ENCODE measurements around the gene KLF12. TPM values are rescaled to one million over a fixed set of nuclear protein-coding genes. Genes with fewer than 3 reads are reported as not detected.
A peak's percentile ranks its signal among the peaks of the same experiment; 100 is the strongest.

Gene KLF12
- total and polyA plus RNA-seq, 2 donors (not counting 3 experiments of a cell fraction or from before 2014, with no cell fraction given), result 16.0 to 25.9 TPM

DNA sequence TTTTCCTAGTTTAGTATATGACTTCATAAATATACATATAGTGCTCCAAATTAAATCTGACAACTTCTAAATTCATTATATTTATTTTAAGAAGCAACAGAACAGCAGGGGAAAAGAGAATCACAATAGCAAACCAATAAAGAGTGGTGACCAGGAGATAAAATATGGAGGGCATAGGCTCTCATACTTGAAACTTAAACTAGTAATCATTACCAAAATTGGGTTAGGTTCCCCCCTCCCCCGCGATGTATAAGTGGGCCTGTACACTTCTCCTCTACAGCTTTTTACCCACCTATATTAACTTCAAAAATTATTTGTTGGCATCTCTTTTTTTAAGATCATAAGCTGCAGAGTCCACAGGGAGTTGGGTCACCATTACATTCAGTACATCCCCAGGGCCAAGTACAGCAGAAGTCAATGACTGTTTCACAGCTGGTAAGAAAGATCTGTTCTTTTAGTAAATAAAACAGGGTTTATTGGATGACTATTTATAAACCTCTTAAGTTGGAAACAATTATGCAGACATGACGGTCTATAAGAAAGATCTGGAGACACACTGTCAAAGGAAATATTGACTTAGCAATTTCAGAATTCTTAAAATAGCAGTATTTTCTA is 29.4 kb downstream of the KLF12 start:
- Histone ChIP-seq H3K9me1 (replicated peaks; ENCODE audit: control insufficient read depth, extremely low read depth, insufficient read depth, low read length) (peaks cover 2% of the 10 kb centered on the region), H3K4me2 (ENCODE audit: insufficient read depth, low read length) (peak overlapping the region; percentile 64), H2AFZ (ENCODE audit: low read depth, low read length) (no peak overlapping the region), H3K27me3 (ENCODE audit: control insufficient read depth in 2 of 2, insufficient read depth in 2 of 2, low read length in 2 of 2) (no peaks in the 10 kb centered on the region), H3K36me3 (ENCODE audit: control insufficient read depth in 2 of 2, extremely low read depth in 1 of 2, insufficient read depth in 2 of 2, low read length in 2 of 2) (no peaks in the 10 kb centered on the region), H3K27ac (ENCODE audit: insufficient read depth, low read depth, low read length) (no peak overlapping the region), H3K9me3 (replicated peaks; ENCODE audit: control insufficient read depth, insufficient read depth, low read length) (no peaks in the 10 kb centered on the region), H3K4me1 (ENCODE audit: control insufficient read depth, extremely low read depth, insufficient read depth, low read length) (peaks cover 16% of the 10 kb centered on the region), H3K4me3 (replicated peaks in 1 of 3; ENCODE audit: insufficient read depth in 1 of 3, low read depth in 1 of 3, low read length in 3 of 3) (no peak overlapping the region), H3K9ac (replicated peaks; ENCODE audit: extremely low read depth, insufficient read depth, low read length) (no peak overlapping the region), H4K20me1 (replicated peaks; ENCODE audit: control insufficient read depth, extremely low read depth, insufficient read depth, low read length) (no peaks in the 10 kb centered on the region), H3K79me2 (ENCODE audit: control insufficient read depth, insufficient read depth, low read length) (peaks cover 66% of the 10 kb centered on the region)
- no peak for DNase-seq (ENCODE audit: low read depth, low spot score)
- ChIA-PET POLR2A (no interaction called here), CTCF (interaction anchor here (0.7 kb wide), 1 partner anchor 10 kb away, joined by 4 read pairs; no protein-coding TSS in a partner anchor)
- no peak for FAIRE-seq
- intact Hi-C loops (cut with micrococcal nuclease), result no loop called here
- dilution Hi-C loops (cut with MboI; ENCODE audit: extremely low pct_ligation_motif_present, low sequenced_read_pairs), result no loop called here
- TF ChIP-seq FOS (IDR thresholded peaks at IDR 0.05; ENCODE audit: borderline replicate concordance, insufficient read depth, low read length) (no peak), GATA2 (IDR thresholded peaks at IDR 0.05; ENCODE audit: insufficient read depth, insufficient read length, low read depth, low read length) (no peak), JUN (IDR thresholded peaks at IDR 0.05; ENCODE audit: borderline replicate concordance, insufficient read depth, insufficient read length, low read depth) (no peak), POLR2AphosphoS5 (IDR thresholded peaks at IDR 0.05; ENCODE audit: insufficient read depth, low read depth, low read length) (no peak), POLR2A (IDR thresholded peaks at IDR 0.05; ENCODE audit: low read depth, low read length) (no peak), MYC (IDR thresholded peaks at IDR 0.05; ENCODE audit: low read depth, low read length) (no peak), EZH2 (IDR thresholded peaks at IDR 0.05; ENCODE audit: borderline replicate concordance, low read depth, low read length, severe bottlenecking) (no peak)
- TF ChIP-seq, protein P1, sequence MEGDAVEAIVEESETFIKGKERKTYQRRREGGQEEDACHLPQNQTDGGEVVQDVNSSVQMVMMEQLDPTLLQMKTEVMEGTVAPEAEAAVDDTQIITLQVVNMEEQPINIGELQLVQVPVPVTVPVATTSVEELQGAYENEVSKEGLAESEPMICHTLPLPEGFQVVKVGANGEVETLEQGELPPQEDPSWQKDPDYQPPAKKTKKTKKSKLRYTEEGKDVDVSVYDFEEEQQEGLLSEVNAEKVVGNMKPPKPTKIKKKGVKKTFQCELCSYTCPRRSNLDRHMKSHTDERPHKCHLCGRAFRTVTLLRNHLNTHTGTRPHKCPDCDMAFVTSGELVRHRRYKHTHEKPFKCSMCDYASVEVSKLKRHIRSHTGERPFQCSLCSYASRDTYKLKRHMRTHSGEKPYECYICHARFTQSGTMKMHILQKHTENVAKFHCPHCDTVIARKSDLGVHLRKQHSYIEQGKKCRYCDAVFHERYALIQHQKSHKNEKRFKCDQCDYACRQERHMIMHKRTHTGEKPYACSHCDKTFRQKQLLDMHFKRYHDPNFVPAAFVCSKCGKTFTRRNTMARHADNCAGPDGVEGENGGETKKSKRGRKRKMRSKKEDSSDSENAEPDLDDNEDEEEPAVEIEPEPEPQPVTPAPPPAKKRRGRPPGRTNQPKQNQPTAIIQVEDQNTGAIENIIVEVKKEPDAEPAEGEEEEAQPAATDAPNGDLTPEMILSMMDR (IDR thresholded peaks at IDR 0.05; ENCODE audit: extremely low read depth in 1 of 2, insufficient read depth in 1 of 2, low read depth in 1 of 2, low read length in 2 of 2), result no peak
- TF ChIP-seq, protein P2, sequence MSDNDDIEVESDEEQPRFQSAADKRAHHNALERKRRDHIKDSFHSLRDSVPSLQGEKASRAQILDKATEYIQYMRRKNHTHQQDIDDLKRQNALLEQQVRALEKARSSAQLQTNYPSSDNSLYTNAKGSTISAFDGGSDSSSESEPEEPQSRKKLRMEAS (IDR thresholded peaks at IDR 0.05; ENCODE audit: insufficient read depth, insufficient read length), result no peak
- no TSS peak for BruUV-seq (replicated peaks)

Data from endothelial cell of umbilical vein (primary cell).